H1 (cell line): ENCODE data around the gene BBS12.

Source experiments
- CHD2 ChIP-seq: IDR thresholded peaks from 2 replicates; pipeline ENCODE4 v1.6.1; 2012; ENCODE audit warnings: low read length, improper control_type of control experiment
- EP300 ChIP-seq, 2 experiments: IDR thresholded peaks; 1 replicate in 1 of 2; 2 replicates in 1 of 2; pipeline ENCODE4 v1.6.1; 2011 to 2012; ENCODE audit warnings: low read depth in 2 of 2, low read length in 2 of 2, mild to moderate bottlenecking in 2 of 2, borderline replicate concordance in 1 of 2, inconsistent platforms in 1 of 2, moderate library complexity in 1 of 2
- JUN ChIP-seq: IDR thresholded peaks from 2 replicates; pipeline ENCODE4 v1.6.1; 2011; ENCODE audit warnings: low read depth, mild to moderate bottlenecking, improper control_type of control experiment, low read length
- MAFK ChIP-seq: IDR thresholded peaks from 2 replicates; pipeline ENCODE4 v1.6.1; 2012; ENCODE audit warnings: low read depth, mild to moderate bottlenecking, improper control_type of control experiment, low read length
- POLR2A ChIP-seq, 2 experiments: IDR thresholded peaks; 1 replicate in 1 of 2; 2 replicates in 1 of 2; pipeline ENCODE4 v1.6.1; 2011; ENCODE audit warnings: low read depth in 2 of 2, low read length in 2 of 2, mild to moderate bottlenecking in 2 of 2; ENCODE audit errors: control extremely low read depth in 1 of 2
- POLR2AphosphoS5 ChIP-seq: IDR thresholded peaks from 2 replicates; pipeline ENCODE4 v1.6.1; 2011; ENCODE audit warnings: low read depth, low read length
- TF ChIP-seq, protein P1 (sequence below), 3 experiments: IDR thresholded peaks; 1 replicate in 2 of 3; 2 replicates in 1 of 3; pipeline versions ENCODE4 v1.5.1 to v1.6.1; 2011; ENCODE audit warnings: low read length in 3 of 3, mild to moderate bottlenecking in 3 of 3, inconsistent platforms in 2 of 3, low read depth in 1 of 3, moderate library complexity in 1 of 3; ENCODE audit not compliant: insufficient read depth in 1 of 3; ENCODE audit errors: control extremely low read depth in 1 of 3

DNA sequence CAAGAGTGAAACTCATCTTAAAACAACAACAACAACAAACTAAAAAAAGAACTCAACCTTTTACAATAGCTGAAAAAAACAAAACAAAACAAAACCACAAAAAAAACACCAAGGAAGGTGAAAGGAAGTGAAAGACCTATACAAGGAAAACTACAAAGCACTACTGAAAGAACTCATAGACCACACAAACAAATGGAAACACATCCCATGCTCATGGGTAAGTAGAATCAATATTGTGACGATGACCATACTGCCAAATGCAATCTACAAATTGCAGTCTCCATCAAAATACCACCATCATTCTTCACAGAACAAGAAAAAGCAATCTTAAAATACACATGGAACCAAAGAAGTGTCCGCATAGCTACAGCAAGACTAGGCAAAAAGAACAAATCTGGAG, 52.6 kb downstream of the BBS12 start:
- no peak for TF ChIP-seq CHD2
- TF ChIP-seq POLR2AphosphoS5: no peak
- TF ChIP-seq, protein P1, sequence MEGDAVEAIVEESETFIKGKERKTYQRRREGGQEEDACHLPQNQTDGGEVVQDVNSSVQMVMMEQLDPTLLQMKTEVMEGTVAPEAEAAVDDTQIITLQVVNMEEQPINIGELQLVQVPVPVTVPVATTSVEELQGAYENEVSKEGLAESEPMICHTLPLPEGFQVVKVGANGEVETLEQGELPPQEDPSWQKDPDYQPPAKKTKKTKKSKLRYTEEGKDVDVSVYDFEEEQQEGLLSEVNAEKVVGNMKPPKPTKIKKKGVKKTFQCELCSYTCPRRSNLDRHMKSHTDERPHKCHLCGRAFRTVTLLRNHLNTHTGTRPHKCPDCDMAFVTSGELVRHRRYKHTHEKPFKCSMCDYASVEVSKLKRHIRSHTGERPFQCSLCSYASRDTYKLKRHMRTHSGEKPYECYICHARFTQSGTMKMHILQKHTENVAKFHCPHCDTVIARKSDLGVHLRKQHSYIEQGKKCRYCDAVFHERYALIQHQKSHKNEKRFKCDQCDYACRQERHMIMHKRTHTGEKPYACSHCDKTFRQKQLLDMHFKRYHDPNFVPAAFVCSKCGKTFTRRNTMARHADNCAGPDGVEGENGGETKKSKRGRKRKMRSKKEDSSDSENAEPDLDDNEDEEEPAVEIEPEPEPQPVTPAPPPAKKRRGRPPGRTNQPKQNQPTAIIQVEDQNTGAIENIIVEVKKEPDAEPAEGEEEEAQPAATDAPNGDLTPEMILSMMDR (IDR thresholded peaks at IDR 0.05; ENCODE audit: control extremely low read depth in 1 of 3, insufficient read depth in 1 of 3, low read depth in 1 of 3, low read length in 3 of 3): no peak
- TF ChIP-seq EP300 (IDR thresholded peaks at IDR 0.05; ENCODE audit: borderline replicate concordance in 1 of 2, low read depth in 2 of 2, low read length in 2 of 2): no peak
- TF ChIP-seq JUN: no peak
- no peak for TF ChIP-seq POLR2A (IDR thresholded peaks at IDR 0.05; ENCODE audit: control extremely low read depth in 1 of 2, low read depth in 2 of 2, low read length in 2 of 2)
- no peak for TF ChIP-seq MAFK
